IMR-90 (cell line): ENCODE results near the gene GATA2. TPM values are rescaled to one million over a fixed set of nuclear protein-coding genes. Genes with fewer than 3 reads are reported as not detected.

Source experiments
- ATAC-seq: fragments of 200-7000 bp; cut with Tn5 transposase; 2 replicates; pipeline ENCODE4 v1.9.1; 2020; ENCODE audit warnings: low read depth, mild to moderate bottlenecking, moderate library complexity
- BruUV-seq: library from RNA; stranded (reverse); fragments of 400-500 nt; replicated peaks from 2 replicates; lab custom pipeline; 2021; lab: Mats Ljungman, UMichigan
- CTCF ChIA-PET: fragments of 300-600 bp; formaldehyde crosslinking; extraction: SDS; loops from one replicate; lab custom pipeline; 2021; ENCODE audit warnings: antibody characterized with exemption; lab: Yijun Ruan, JAX
- POLR2A ChIA-PET: fragments of 300-600 bp; sonication (Branson Sonifier 250); formaldehyde crosslinking; loops from one replicate; lab custom pipeline; 2022; ENCODE audit warnings: antibody characterized with exemption; ENCODE audit not compliant: unreplicated experiment; lab: Charles Lee
- DNase-seq: peaks from one replicate; pipeline ENCODE4 v3.0.0; 2013
- H2AFZ ChIP-seq: replicated peaks from 2 replicates; pipeline ENCODE3; 2013; ENCODE audit warnings: low read length, mild to moderate bottlenecking; ENCODE audit not compliant: poor library complexity
- H2AK5ac ChIP-seq: 2 replicates; pipeline ENCODE4 v1.6.1; 2013; ENCODE audit warnings: low read depth, low read length, inconsistent platforms
- H2AK9ac ChIP-seq: replicated peaks from 2 replicates; pipeline ENCODE3; 2013; ENCODE audit warnings: mild to moderate bottlenecking, low read depth, low read length, moderate library complexity; ENCODE audit not compliant: poor library complexity
- H2BK120ac ChIP-seq: 2 replicates; pipeline ENCODE4 v1.6.1; 2013; ENCODE audit warnings: low read depth, low read length, inconsistent platforms
- H2BK15ac ChIP-seq: 3 replicates; pipeline ENCODE4 v1.6.1; 2013; ENCODE audit warnings: low read depth, low read length, inconsistent platforms
- H2BK20ac ChIP-seq: 2 replicates; pipeline ENCODE4 v1.6.1; 2013; ENCODE audit warnings: low read depth, mild to moderate bottlenecking, inconsistent platforms, low read length, moderate library complexity
- H2BK5ac ChIP-seq: 2 replicates; pipeline ENCODE4 v1.6.1; 2013; ENCODE audit warnings: mild to moderate bottlenecking, low read depth, low read length, inconsistent platforms; ENCODE audit not compliant: poor library complexity, severe bottlenecking
- H3K14ac ChIP-seq: replicated peaks from 2 replicates; pipeline ENCODE4 v1.6.1; 2013; ENCODE audit warnings: low read depth, low read length, inconsistent platforms
- H3K18ac ChIP-seq: 2 replicates; pipeline ENCODE4 v1.6.1; 2013; ENCODE audit warnings: low read depth, low read length, control low read depth
- H3K23ac ChIP-seq: 2 replicates; pipeline ENCODE4 v1.6.1; 2013; ENCODE audit warnings: low read depth, low read length, inconsistent platforms
- H3K27ac ChIP-seq: 2 replicates; pipeline ENCODE4 v1.5.1; 2013; ENCODE audit warnings: mild to moderate bottlenecking, control low read depth, low read length; ENCODE audit not compliant: insufficient read depth
- H3K27me3 ChIP-seq: 2 replicates; pipeline ENCODE4 v1.6.1; 2013; ENCODE audit warnings: low read length; ENCODE audit not compliant: control insufficient read depth, insufficient read depth
- H3K36me3 ChIP-seq: 2 replicates; pipeline ENCODE4 v1.6.1; 2013; ENCODE audit warnings: low read length, mixed read lengths; ENCODE audit not compliant: control insufficient read depth, insufficient read depth
- H3K4ac ChIP-seq: 2 replicates; pipeline ENCODE4 v1.6.1; 2013; ENCODE audit warnings: low read depth, low read length, inconsistent platforms
- H3K4me1 ChIP-seq: 2 replicates; pipeline ENCODE4 v1.6.1; 2013; ENCODE audit warnings: low read length, mixed read lengths; ENCODE audit not compliant: control insufficient read depth, insufficient read depth
- H3K4me2 ChIP-seq: 2 replicates; pipeline ENCODE4 v1.6.1; 2013; ENCODE audit warnings: low read depth, mild to moderate bottlenecking, control low read depth, low read length, moderate library complexity
- H3K4me3 ChIP-seq: 2 replicates; pipeline ENCODE4 v1.5.1; 2013; ENCODE audit warnings: low read depth, mild to moderate bottlenecking, control low read depth, low read length, moderate library complexity; ENCODE audit not compliant: insufficient read depth
- H3K56ac ChIP-seq: 2 replicates; pipeline ENCODE4 v1.6.1; 2013; ENCODE audit warnings: low read length, inconsistent platforms; ENCODE audit not compliant: insufficient read depth; ENCODE audit errors: extremely low read depth
- H3K79me1 ChIP-seq, 2 experiments: 2 replicates each; pipeline ENCODE4 v1.6.1; 2013; ENCODE audit warnings: low read length in 2 of 2, inconsistent platforms in 1 of 2, low read depth in 1 of 2
- H3K9ac ChIP-seq: 2 replicates; pipeline ENCODE4 v1.6.1; 2013; ENCODE audit warnings: low read depth, low read length, control low read depth
- H3K9me1 ChIP-seq: 2 replicates; pipeline ENCODE4 v1.6.1; 2013; ENCODE audit warnings: low read length, inconsistent platforms; ENCODE audit not compliant: insufficient read depth
- H3K9me3 ChIP-seq: 2 replicates; pipeline ENCODE4 v1.6.1; 2013; ENCODE audit warnings: low read length; ENCODE audit not compliant: control insufficient read depth, insufficient read depth
- H4K20me1 ChIP-seq: 2 replicates; pipeline ENCODE4 v1.6.1; 2013; ENCODE audit warnings: low read length, inconsistent platforms; ENCODE audit not compliant: insufficient read depth
- H4K5ac ChIP-seq: 2 replicates; pipeline ENCODE4 v1.6.1; 2013; ENCODE audit warnings: mild to moderate bottlenecking, low read depth, low read length, control low read depth
- H4K8ac ChIP-seq, 2 experiments: 2 replicates each; pipeline ENCODE4 v1.6.1; 2013; ENCODE audit warnings: low read depth in 2 of 2, low read length in 2 of 2, control low read depth in 1 of 2, inconsistent platforms in 1 of 2
- H4K91ac ChIP-seq: 2 replicates; pipeline ENCODE4 v1.6.1; 2013; ENCODE audit warnings: low read depth, low read length, inconsistent platforms; ENCODE audit not compliant: insufficient read depth
- CEBPB ChIP-seq: IDR thresholded peaks from 2 replicates; pipeline ENCODE4 v1.6.1; 2012; ENCODE audit warnings: low read depth, low read length, improper control_type of control experiment
- ELK1 ChIP-seq: fragments of 150-350 bp; IDR thresholded peaks from 2 replicates; pipeline ENCODE4 v1.6.1; 2016; ENCODE audit warnings: low read depth, mild to moderate bottlenecking, low read length, moderate library complexity, borderline replicate concordance
- FOS ChIP-seq: fragments of 150-350 bp; IDR thresholded peaks from 2 replicates; pipeline ENCODE4 v1.6.1; 2016; ENCODE audit warnings: low read depth, low read length
- POLR2A ChIP-seq: IDR thresholded peaks from 2 replicates; pipeline ENCODE4 v1.6.1; 2012; ENCODE audit warnings: mild to moderate bottlenecking, low read depth, low read length
- RAD21 ChIP-seq: IDR thresholded peaks from 2 replicates; pipeline ENCODE4 v1.6.1; 2012; ENCODE audit warnings: low read length, improper control_type of control experiment
- RCOR1 ChIP-seq: IDR thresholded peaks from 2 replicates; pipeline ENCODE4 v1.6.1; 2012; ENCODE audit warnings: mild to moderate bottlenecking, low read length, improper control_type of control experiment; ENCODE audit not compliant: insufficient replicate concordance
- SMC3 ChIP-seq: fragments of 150-350 bp; IDR thresholded peaks from 2 replicates; pipeline ENCODE4 v1.6.1; 2016; ENCODE audit warnings: low read depth, mild to moderate bottlenecking, antibody characterized with exemption, low read length, moderate library complexity
- USF2 ChIP-seq: fragments of 150-350 bp; IDR thresholded peaks from 2 replicates; pipeline ENCODE4 v1.6.1; 2017; ENCODE audit warnings: mild to moderate bottlenecking, antibody characterized with exemption, low read length, low read depth
- WGBS, 2 experiments: methylation state at CpG; one replicate each; pipeline versions ENCODE4 v1.1.5 to v1.1.7; 2013; ENCODE audit warnings: missing lambda C conversion rate in 2 of 2; ENCODE audit not compliant: insufficient read length in 1 of 2; ENCODE audit errors: extremely low coverage in 2 of 2; 5-methylcytosine and 5-hydroxymethylcytosine counted together
- dilution Hi-C: fragments of 300-500 bp; cut with HindIII; formaldehyde crosslinking; loops from one replicate; pipeline ENCODE4 v1.14.3; 2018; ENCODE audit warnings: low sequenced_read_pairs; ENCODE audit not compliant: unreplicated experiment
- in situ Hi-C: fragments of 300-500 bp; cut with MboI; formaldehyde crosslinking; loops from 3 replicates; pipeline ENCODE4 v1.14.3; 2019; ENCODE audit warnings: low sequenced_read_pairs, inconsistent platforms, mixed read lengths
- intact Hi-C: fragments of 100-400 bp; cut with micrococcal nuclease; formaldehyde crosslinking; loops from 2 replicates; pipeline ENCODE4 v1.10.0; 2022
- polyA plus RNA-seq, 3 experiments: library from polyadenylated mRNA; depleted of rRNA; stranded (reverse); fragments of >200 nt; gene quantifications; 2 replicates each; pipeline ENCODE4 v1.2.3, GENCODE V29; 2012; ENCODE audit warnings: low replicate concordance in 1 of 3
- total RNA-seq: library from RNA; depleted of rRNA; stranded (reverse); fragments of >200 nt; gene quantifications from 2 replicates; pipeline ENCODE4 v1.2.3, GENCODE V29; 2012

Gene GATA2
- total and polyA plus RNA-seq, 2 of the 4 experiments (the other 2 are of a cell fraction): 2.2 to 13.5 TPM

- H2BK20ac ChIP-seq: no peak overlapping the region
- peaks cover 3% of the 10 kb centered on the region; the same call in 1 of the 2 replicates for H3K9me3 ChIP-seq
- H3K4me1 ChIP-seq: peaks cover 2% of the 10 kb centered on the region; the same call in 1 of the 2 replicates
- ChIA-PET POLR2A (no interaction called here), CTCF (no interaction called here)
- no peaks in the 10 kb centered on the region for H3K79me1 ChIP-seq
- H3K14ac ChIP-seq: no peak overlapping the region
- no peak overlapping the region for H3K56ac ChIP-seq
- H2AK9ac ChIP-seq: no peak overlapping the region
- DNase-seq (no peak), ATAC-seq (no peak)
- no peak overlapping the region for H4K91ac ChIP-seq
- no peak for TF ChIP-seq SMC3
- no peak for TF ChIP-seq USF2
- no peak for TF ChIP-seq RCOR1
- no peak for TF ChIP-seq ELK1
- no peak for TF ChIP-seq CEBPB
- TF ChIP-seq FOS: no peak
- no peak for TF ChIP-seq RAD21
- TF ChIP-seq POLR2A: no peak
- no peaks in the 10 kb centered on the region for H3K9me1 ChIP-seq
- no peaks in the 10 kb centered on the region for H3K36me3 ChIP-seq
- H2AK5ac ChIP-seq: no peak overlapping the region
- dilution Hi-C loops (no loop called here), in situ Hi-C loops (loop anchor here (5.0 kb wide), 1 partner anchor 70 kb away; no protein-coding TSS in a partner anchor), intact Hi-C loops (no loop called here)
- no peak overlapping the region for H3K23ac ChIP-seq
- 54% methylated on average over 12 of the region's 13 CpGs; no CpG with 5 or more reads in 1 of the 2 experiments for WGBS, 2 experiments
- H2BK15ac ChIP-seq: no peak overlapping the region
- no peak overlapping the region for H3K18ac ChIP-seq
- peak overlapping the region; percentile 63 for H2AFZ ChIP-seq
- peaks cover 69% of the 10 kb centered on the region for H3K27me3 ChIP-seq
- no peak overlapping the region for H2BK5ac ChIP-seq
- no peaks in the 10 kb centered on the region; the same call in none of the 2 replicates for H4K20me1 ChIP-seq
- H3K4ac ChIP-seq: no peak overlapping the region
- H4K8ac ChIP-seq: no peak overlapping the region
- no peak overlapping the region for H2BK120ac ChIP-seq
- no peak overlapping the region for H3K4me2 ChIP-seq
- H3K27ac ChIP-seq: no peak overlapping the region
- H3K4me3 ChIP-seq: no peak overlapping the region
- H4K5ac ChIP-seq: no peak overlapping the region
- H3K9ac ChIP-seq: no peak overlapping the region
- BruUV-seq: no TSS peak
Measured at GRCh38 chr3:128431803-128432300, 61.1 kb downstream of the GATA2 start.
